ENCODE results near the gene RAET1E. TPM values are rescaled to one million over a fixed set of nuclear protein-coding genes. Genes with fewer than 3 reads are reported as not detected.

RAET1E gene
- total and polyA plus RNA-seq, 9 of the 15 experiments (the other 6 are each of a cell fraction or from before 2014, with no cell fraction given), result not detected

- TF ChIP-seq CBX3 (IDR thresholded peaks at IDR 0.05; ENCODE audit: borderline replicate concordance in 1 of 2, low read length in 2 of 2), result 0 out of 3 replicates have a peak, but pooled peaks of 1 of the 2 experiments have one; percentile 32
- TF ChIP-seq RREB1 (CRISPR knock-in tag; IDR thresholded peaks at IDR 0.05), result no peak
- no peak for TF ChIP-seq THAP7 (CRISPR knock-in tag; IDR thresholded peaks at IDR 0.05)
- peak; percentile 72 for TF ChIP-seq CTBP1 (IDR thresholded peaks at IDR 0.05; ENCODE audit: borderline replicate concordance)
- no peak for TF ChIP-seq ZBTB12 (CRISPR knock-in tag; IDR thresholded peaks at IDR 0.05)
- no peak for TF ChIP-seq IFI16 (CRISPR knock-in tag; IDR thresholded peaks at IDR 0.05)
- no peak for TF ChIP-seq AFF1 (IDR thresholded peaks at IDR 0.05; ENCODE audit: low read depth in 1 of 2, partially characterized antibody in 2 of 2)
- no peak for TF ChIP-seq SRSF7 (optimal IDR thresholded peaks at IDR 0.05; ENCODE audit: low read depth, low read length)
- no peak for TF ChIP-seq CBFB (CRISPR knock-in tag; IDR thresholded peaks at IDR 0.05)
- no peak for TF ChIP-seq MAX (CRISPR knock-in tag; IDR thresholded peaks at IDR 0.05)
- no peak for TF ChIP-seq FOXK1 (CRISPR knock-in tag; IDR thresholded peaks at IDR 0.05; ENCODE audit: borderline replicate concordance)
- TF ChIP-seq ZNF696 (CRISPR knock-in tag; conservative IDR thresholded peaks at IDR 0.05), result no peak
- no peak for TF ChIP-seq PRMT5 (CRISPR knock-in tag; IDR thresholded peaks at IDR 0.05)
- TF ChIP-seq C11orf30 (IDR thresholded peaks at IDR 0.05; ENCODE audit: low read depth), result peak; percentile 100
- no peak for TF ChIP-seq CBX5 (IDR thresholded peaks at IDR 0.05; ENCODE audit: borderline replicate concordance, low read depth)
Measured at GRCh38 chr6:149867876-149868640, 29.9 kb downstream of the RAET1E start (continued).

Data from K562 (cell line).